Fibroblast of skin of right quadriceps (primary cell): ENCODE results near the gene IFT80.

Source experiments
- DNase-seq: peaks from one replicate; pipeline ENCODE4 v3.0.0-alpha.2; 2013

IFT80 gene

DNA sequence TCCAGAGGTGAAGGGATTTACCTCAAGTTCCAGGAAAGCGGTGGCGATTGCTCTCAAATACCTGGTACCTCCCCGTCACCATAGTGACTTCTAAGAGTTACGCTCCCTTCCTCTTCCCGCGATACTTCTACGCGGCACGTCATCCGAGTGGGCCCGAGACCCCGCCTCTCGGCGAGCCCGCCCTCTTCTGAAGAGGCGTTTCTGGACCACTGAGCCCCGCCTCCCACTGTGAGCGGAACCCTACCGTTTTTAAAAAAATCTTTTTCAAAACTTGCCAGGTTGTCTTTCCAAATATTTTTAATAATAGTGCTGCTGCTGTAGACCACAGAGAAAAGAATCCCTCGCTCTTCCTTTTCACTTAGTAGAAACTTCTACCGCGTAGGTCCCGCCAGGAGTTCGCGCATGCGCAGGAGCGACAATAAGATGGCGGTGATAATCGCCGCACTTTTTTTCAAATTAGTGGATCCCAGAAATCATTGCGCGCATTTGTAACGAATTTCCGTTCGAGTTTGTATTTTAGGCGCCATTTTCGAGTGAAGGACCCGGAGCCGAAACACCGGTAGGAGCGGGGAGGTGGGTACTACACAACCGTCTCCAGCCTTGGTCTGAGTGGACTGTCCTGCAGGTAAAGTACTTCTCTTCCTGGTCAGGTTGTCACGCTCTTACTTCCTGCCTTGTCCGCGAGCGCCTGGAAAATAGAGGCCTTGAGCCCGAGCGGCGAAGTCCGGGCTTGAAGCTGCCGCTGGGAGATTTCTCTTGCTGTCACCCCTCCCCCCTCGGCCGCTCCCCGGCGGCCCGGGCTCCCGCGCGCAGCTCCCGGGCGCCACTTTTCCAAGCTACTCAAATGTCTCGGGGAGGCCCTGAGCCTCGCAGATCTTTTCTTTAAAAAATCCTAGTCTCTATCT lies at the start of gene IFT80, which contains the start of gene SMC4:
Gene IFT80, minus strand, starts transcription at position 101 of the 905 bp plus-strand sequence. CDS start 14,625 bp downstream, outside the sequence.
Gene SMC4, plus strand, starts transcription at position 526 of the 905 bp plus-strand sequence. CDS start 1,177 bp downstream, outside the sequence.
- peak; percentile 96 for DNase-seq

DNA sequence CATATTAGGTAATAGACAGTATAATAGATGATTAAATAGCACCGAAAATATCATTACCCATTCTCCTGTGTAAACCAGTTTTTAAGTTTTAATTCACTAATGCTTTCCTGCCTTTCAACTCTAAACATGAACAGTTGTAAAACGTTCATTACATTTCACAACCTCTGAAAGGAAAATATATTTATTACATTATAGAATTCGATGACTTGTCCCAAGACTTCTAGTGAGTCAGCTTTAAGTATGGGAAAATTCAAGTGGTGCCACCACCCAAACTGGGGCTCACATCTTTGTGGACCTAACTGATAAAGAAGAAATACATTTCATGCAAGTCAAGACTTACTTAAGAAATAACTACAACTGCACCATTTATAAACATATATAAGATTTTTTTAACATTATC lies 48.5 kb upstream of the IFT80 start:
- peak; percentile 56 for DNase-seq

- no peak for DNase-seq
Observed at GRCh38 chr3:160446522-160447056, 47.6 kb upstream of the IFT80 start.

GRCh38 chr3:160445854-160446253 lies 46.8 kb upstream of the IFT80 start:
- DNase-seq = no peak

DNA sequence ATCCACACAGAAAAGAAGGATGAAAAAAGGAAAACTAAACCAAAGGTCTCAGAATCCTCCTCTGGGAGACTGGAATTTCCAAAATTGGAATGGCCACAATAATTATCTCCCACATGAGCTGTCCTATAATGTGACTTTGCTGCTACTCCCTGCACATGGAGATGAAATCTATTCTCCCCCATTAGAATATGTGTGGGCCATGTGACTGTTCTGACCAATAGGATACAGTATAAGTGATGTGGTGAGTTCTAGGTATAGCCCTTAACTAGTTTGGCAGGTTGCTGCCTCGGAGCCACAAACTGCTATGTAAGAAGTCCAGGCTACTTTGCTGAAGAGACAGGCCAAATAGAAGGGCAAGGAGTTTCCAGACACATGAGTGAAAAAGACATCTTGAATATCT lies 45.4 kb upstream of the IFT80 start:
- no peak for DNase-seq

DNA sequence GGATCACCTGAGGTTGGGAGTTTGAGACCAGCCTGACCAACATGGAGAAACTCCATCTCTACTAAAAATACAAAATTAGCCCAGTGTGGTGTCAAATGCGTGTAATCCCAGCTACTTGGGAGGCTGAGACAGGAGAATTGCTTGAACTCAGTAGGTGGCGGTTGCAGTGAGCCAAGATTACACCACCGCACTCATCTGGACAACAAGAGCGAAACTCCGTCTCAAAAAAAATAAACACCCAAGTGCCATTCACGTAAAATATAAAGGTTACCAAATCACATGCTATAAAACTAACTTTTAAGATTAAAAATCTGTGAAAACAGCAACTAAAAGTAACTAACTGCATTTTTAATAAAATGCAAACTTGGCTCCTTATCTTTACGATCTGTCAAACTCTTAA lies 41.7 kb upstream of the IFT80 start:
- DNase-seq = no peak

GRCh38 chr3:160437083-160437455 lies 38.0 kb upstream of the IFT80 start:
- DNase-seq = no peak

DNA sequence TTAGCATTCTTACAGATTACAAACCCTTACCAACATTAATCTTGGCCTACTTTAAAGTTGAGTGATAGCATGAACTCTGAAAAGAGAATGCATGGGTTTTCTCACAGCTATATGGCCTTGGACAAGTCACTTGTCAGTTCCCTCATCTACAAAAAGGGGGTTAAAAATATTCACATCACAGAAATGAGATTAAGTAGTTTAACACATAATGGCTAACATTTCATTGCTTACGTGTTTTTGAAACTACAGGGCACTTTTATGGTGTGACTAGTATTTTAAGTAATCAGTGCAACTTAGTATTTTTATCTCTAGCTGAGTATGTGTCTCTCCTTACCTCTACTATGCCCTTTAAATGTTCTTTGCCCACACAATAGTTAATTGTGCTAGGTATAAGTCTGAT lies 36.7 kb upstream of the IFT80 start:
- no peak for DNase-seq

GRCh38 chr3:160435095-160435494 lies 36.1 kb upstream of the IFT80 start:
- DNase-seq = no peak

- DNase-seq = peak; percentile 60
Observed at GRCh38 chr3:160434071-160434470, 35.0 kb upstream of the IFT80 start.

DNA sequence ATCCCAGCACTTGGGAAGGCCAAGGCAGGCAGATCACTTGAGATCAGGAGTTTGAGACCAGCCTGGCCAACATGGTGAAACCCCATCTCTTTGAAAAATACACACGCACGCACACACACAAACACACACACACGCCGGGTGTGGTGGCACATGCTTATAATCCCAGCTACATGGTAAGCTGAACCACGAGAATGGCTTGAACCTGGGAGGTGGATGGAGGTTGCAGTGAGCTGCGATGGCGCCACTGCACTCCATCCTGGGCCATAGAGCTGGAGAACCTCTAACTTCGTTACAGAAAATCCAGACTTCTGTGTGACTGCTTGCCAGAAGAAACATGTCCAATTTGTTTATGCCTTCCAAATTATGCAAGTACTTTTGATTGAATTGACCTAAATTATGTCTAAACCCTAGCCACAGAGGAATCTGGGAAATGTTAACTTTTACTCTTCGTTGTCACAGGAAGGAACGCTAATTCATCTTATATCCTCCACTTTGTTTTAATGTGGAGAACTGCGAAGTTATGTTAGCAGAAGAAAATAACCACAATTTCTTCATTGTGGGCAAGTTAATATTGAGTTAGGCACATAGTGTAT lies 28.9 kb upstream of the IFT80 start:
- DNase-seq = no peak

- no peak for DNase-seq
Observed at GRCh38 chr3:160417311-160417710, 18.3 kb upstream of the IFT80 start.

- DNase-seq = peak; percentile 75
Observed at GRCh38 chr3:160413613-160414248, 14.7 kb upstream of the IFT80 start.

DNA sequence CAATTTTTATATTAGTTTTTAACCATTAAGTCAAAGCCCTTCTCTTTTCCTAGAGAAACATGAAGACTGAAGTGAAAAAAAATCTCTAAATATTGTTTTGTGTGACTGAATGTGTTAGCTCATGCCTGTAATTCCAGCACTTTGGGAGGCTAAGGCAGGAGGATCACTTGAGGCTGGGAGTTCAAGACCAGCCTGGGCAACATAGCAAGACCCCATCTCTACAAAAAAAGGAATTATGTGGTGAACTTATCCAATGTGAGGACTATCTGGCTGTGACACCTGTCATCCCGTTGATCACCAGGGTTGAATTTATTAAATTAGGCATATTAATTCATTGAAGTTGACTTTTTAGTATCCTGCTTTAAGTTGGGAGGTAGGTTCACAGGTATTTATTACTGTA lies 13.5 kb upstream of the IFT80 start:
- no peak for DNase-seq

GRCh38 chr3:160409812-160410610 lies 11.0 kb upstream of the IFT80 start:
- no peak for DNase-seq

DNA sequence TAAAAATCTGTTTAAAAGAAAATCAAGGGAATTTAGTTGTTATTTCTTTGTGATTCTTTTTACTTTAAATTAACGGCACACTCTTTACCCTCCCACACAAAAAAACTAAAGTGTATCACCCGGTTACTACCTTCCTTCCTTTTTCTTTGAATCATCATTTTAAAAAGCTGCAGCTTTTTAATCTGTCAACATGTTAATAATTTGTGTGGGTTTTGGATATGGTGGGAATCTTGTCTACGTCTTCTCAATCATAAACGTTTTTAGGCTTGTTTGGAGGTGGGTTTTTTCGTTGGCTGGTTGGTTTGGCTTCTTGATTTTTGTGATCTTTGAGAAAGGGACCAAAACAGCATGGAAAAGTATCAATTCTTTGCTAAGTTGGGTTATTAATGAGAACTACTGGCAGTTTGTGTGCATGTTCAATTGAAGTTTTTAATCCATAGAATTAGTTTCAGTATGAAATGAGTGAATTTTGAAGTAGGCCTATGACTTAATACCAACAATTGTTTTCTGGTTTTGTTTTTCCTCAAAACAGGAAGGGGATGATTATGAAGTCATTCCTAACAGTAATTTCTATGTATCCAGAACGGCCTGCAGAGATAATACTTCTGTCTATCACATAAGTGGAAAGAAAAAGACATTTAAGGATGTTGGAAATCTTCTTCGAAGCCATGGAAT lies 4.9 kb upstream of the IFT80 start:
- DNase-seq = no peak

DNA sequence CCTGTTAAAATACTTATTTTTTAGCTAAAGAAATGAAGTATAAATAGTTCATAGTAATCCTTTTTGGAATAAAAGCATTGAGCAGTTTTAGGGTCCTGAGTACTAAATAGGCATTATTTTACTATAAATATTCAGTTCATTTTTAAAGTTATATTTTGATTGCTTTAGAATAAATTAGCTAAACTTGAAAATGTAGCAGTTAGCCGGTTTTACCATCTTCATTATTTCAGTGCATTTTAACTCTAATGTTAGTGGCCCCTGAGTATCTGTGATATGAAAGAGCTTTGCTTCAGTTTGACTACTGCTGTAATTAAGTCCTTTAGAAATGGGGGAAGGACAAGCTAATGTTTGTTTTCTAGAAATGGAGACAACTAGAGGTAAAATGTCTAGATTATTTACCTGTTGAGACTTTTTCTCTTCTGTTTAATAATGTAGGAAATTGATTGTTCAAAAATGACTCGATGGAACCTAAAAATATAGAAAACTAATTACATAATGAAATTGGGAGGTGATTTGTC lies 4.1 kb upstream of the IFT80 start:
- DNase-seq = no peak

DNA sequence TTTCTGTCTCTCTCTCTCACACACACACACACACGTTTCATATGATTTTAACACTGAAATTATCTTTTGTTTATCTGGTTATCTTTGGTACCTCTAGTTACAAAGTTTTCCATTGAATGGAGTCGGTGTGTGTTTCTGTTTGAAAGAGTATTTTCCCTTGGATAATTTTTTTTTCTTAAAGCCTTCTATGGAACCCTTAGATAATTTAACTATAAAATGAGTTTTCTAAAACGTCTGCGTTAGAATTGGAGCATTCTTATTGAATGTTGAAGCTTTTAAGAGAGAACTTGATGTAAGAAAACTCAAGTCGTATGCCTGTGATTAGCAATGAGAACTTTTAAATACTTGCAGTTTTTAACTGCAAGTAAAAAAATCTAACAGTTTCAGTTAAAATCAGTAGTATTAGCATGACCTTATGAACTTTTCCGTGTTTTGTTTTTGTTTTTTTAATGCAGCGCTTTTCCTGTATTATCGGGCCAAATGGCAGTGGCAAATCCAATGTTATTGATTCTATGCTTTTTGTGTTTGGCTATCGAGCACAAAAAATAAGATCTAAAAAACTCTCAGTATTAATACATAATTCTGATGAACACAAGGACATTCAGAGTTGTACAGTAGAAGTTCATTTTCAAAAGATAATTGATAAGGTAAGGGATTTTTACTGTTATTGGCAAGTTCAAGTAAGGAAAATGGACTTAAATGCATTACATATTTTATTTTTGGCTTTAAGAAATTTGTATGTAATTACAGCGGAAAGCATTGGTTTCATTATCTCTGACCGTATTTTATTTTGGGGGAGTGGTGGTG lies 3.4 kb upstream of the IFT80 start:
- DNase-seq = no peak

DNA sequence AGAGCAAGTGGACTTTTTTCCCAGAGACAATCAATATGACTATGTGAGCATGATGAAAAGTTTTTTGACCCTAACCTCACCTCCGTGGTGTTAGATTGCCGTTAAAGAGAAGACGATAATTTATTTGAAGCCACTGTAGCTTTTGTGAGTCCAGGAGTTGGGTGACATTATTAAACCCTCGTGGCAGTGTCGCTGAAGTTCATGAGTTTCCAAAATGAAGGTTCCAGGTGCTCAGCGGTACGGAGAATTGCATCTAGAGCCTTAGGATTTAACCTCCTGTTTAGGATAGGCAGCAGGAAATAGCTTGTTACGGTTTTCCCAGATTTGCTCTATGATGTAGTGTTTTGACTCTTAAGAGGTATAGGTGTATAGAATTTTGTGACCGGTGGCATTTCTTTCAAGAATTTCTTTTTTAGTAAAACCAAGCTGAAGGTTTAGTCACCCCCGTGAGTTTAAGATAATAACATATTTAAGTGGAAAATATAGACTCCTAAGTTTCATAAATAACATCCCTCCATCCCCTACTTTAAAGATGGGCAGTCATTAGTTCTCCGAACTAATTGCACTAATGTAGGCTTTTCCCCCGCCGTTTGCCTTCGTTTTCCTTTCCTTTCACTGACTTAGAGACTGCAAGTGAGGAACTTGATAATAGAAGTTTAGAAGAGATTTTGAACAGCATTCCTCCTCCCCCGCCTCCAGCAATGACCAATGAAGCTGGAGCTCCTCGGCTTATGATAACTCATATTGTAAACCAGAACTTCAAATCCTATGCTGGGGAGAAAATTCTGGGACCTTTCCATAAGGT lies 2.5 kb upstream of the IFT80 start:
- DNase-seq = peak; percentile 72

DNA sequence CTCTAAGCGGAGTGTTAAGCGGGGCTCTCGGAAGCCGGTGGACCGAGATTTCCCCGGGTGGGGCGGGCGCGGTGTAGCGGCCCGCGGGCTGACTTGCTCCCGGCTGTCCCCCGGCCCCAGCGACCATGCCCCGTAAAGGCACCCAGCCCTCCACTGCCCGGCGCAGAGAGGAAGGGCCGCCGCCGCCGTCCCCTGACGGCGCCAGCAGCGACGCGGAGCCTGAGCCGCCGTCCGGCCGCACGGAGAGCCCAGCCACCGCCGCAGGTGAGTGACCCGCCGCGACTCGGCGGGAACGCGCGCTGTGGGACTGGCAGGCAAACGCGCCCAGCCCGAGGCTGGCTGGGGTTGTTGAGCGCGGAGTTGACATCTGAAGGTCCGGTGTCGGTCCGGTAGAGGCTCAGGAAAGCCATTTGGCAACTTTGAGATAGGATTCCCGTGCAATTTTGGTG lies 1.7 kb upstream of the IFT80 start:
- DNase-seq = no peak
